ENCODE results near the gene L3MBTL4. TPM values are rescaled to one million over a fixed set of nuclear protein-coding genes. Genes with fewer than 3 reads are reported as not detected.
"Not testable (repeated sequence)": the region's sequence is repeated elsewhere in the genome, so short reads cannot be mapped to it uniquely, and the experiment has no call there.

Gene L3MBTL4
- total RNA-seq, 1 experiment from 2014 or later: not detected

GRCh38 chr18:6412933-6413472 is 1.7 kb downstream of the L3MBTL4 start:
- Histone ChIP-seq H3K4me1 (ENCODE audit: insufficient read depth, low read length, poor library complexity, severe bottlenecking) (no peaks in the 10 kb centered on the region), H3K9me3 (ENCODE audit: low read depth, low read length, poor library complexity, severe bottlenecking) (peaks cover 24% of the 10 kb centered on the region), H3K4me3 (ENCODE audit: low read depth, low read length, poor library complexity, severe bottlenecking) (no peak overlapping the region), H3K36me3 (ENCODE audit: insufficient read depth, low read length, poor library complexity, severe bottlenecking) (no peaks in the 10 kb centered on the region), H3K27ac (ENCODE audit: low read depth, low read length, poor library complexity, severe bottlenecking) (no peak overlapping the region), H3K27me3 (replicated peaks; ENCODE audit: insufficient read depth, low read depth, low read length, poor library complexity) (no peaks in the 10 kb centered on the region)
- DNase-seq (ENCODE audit: low spot score): no peak
- ChIA-PET POLR2A (ENCODE audit: low non-redundant PET) (no interaction called here), CTCF (interaction anchor here (0.7 kb wide), 1 partner anchor 510 kb away, joined by 3 read pairs; no protein-coding TSS in a partner anchor)
- BruUV-seq (replicated peaks): no TSS peak
- TF ChIP-seq CTCF (conservative IDR thresholded peaks at IDR 0.05; ENCODE audit: low read depth, low read length) (no peak), EZH2 (IDR thresholded peaks at IDR 0.05; ENCODE audit: borderline replicate concordance, low read depth, low read length, poor library complexity, severe bottlenecking) (no peak)
- intact Hi-C loops (cut with micrococcal nuclease; ENCODE audit: unreplicated experiment): no loop called here

GRCh38 chr18:6411382-6411781 is 3.3 kb downstream of the L3MBTL4 start:
- CTCF ChIA-PET: no interaction called here
- no peak for DNase-seq (ENCODE audit: low spot score)
- Histone ChIP-seq H3K9me3 (ENCODE audit: low read depth, low read length, poor library complexity, severe bottlenecking) (peaks cover 29% of the 10 kb centered on the region), H3K4me3 (ENCODE audit: low read depth, low read length, poor library complexity, severe bottlenecking) (no peak overlapping the region), H3K27ac (ENCODE audit: low read depth, low read length, poor library complexity, severe bottlenecking) (no peak overlapping the region), H3K4me1 (ENCODE audit: insufficient read depth, low read length, poor library complexity, severe bottlenecking) (no peaks in the 10 kb centered on the region), H3K27me3 (replicated peaks; ENCODE audit: insufficient read depth, low read depth, low read length, poor library complexity) (no peaks in the 10 kb centered on the region), H3K36me3 (ENCODE audit: insufficient read depth, low read length, poor library complexity, severe bottlenecking) (no peaks in the 10 kb centered on the region)
- TF ChIP-seq CTCF (conservative IDR thresholded peaks at IDR 0.05; ENCODE audit: low read depth, low read length) (no peak), EZH2 (IDR thresholded peaks at IDR 0.05; ENCODE audit: borderline replicate concordance, low read depth, low read length, poor library complexity, severe bottlenecking) (no peak)
- intact Hi-C loops (cut with micrococcal nuclease; ENCODE audit: unreplicated experiment): no loop called here
- POLR2A ChIA-PET (ENCODE audit: low non-redundant PET): no interaction called here
- BruUV-seq (replicated peaks): no TSS peak

GRCh38 chr18:6409933-6410332 is 4.8 kb downstream of the L3MBTL4 start:
- POLR2A ChIA-PET (ENCODE audit: low non-redundant PET): no interaction called here
- no peak overlapping the region for H3K27ac ChIP-seq (ENCODE audit: low read depth, low read length, poor library complexity, severe bottlenecking)
- no TSS peak for BruUV-seq (replicated peaks)
- H3K36me3 ChIP-seq (ENCODE audit: insufficient read depth, low read length, poor library complexity, severe bottlenecking): no peaks in the 10 kb centered on the region
- peaks cover 33% of the 10 kb centered on the region for H3K9me3 ChIP-seq (ENCODE audit: low read depth, low read length, poor library complexity, severe bottlenecking)
- intact Hi-C loops (cut with micrococcal nuclease; ENCODE audit: unreplicated experiment): no loop called here
- no peak overlapping the region for H3K4me3 ChIP-seq (ENCODE audit: low read depth, low read length, poor library complexity, severe bottlenecking)
- TF ChIP-seq CTCF (conservative IDR thresholded peaks at IDR 0.05; ENCODE audit: low read depth, low read length): no peak
- TF ChIP-seq EZH2 (IDR thresholded peaks at IDR 0.05; ENCODE audit: borderline replicate concordance, low read depth, low read length, poor library complexity, severe bottlenecking): no peak
- H3K4me1 ChIP-seq (ENCODE audit: insufficient read depth, low read length, poor library complexity, severe bottlenecking): no peaks in the 10 kb centered on the region
- DNase-seq (ENCODE audit: low spot score): no peak
- CTCF ChIA-PET: no interaction called here
- no peaks in the 10 kb centered on the region for H3K27me3 ChIP-seq (replicated peaks; ENCODE audit: insufficient read depth, low read depth, low read length, poor library complexity)

- BruUV-seq (replicated peaks); DNase-seq (ENCODE audit: low spot score); CTCF ChIA-PET; H3K27ac ChIP-seq (ENCODE audit: low read depth, low read length, poor library complexity, severe bottlenecking); H3K4me1 ChIP-seq (ENCODE audit: insufficient read depth, low read length, poor library complexity, severe bottlenecking); POLR2A ChIA-PET (ENCODE audit: low non-redundant PET); H3K36me3 ChIP-seq (ENCODE audit: insufficient read depth, low read length, poor library complexity, severe bottlenecking); H3K27me3 ChIP-seq (replicated peaks; ENCODE audit: insufficient read depth, low read depth, low read length, poor library complexity); intact Hi-C loops (cut with micrococcal nuclease; ENCODE audit: unreplicated experiment); H3K4me3 ChIP-seq (ENCODE audit: low read depth, low read length, poor library complexity, severe bottlenecking): not testable (repeated sequence)
- peaks cover 37% of the 10 kb centered on the region for H3K9me3 ChIP-seq (ENCODE audit: low read depth, low read length, poor library complexity, severe bottlenecking)
These were observed 6.2 kb downstream of the L3MBTL4 start for GRCh38 chr18:6408543-6408942.
